UCSD-AML1 (cell line): Measurements from ENCODE around the gene LONP2.
"Not testable (repeated sequence)": the region's sequence is repeated elsewhere in the genome, so short reads cannot be mapped to it uniquely, and the experiment has no call there.

Source experiments
- DNase-seq: peaks from one replicate; lab custom pipeline; 2025; ENCODE audit not compliant: unreplicated experiment; lab: John Stamatoyannopoulos, UW

LONP2 gene

GRCh38 chr16:48235058-48235555, 9.0 kb upstream of the LONP2 start:
- no peak for DNase-seq

DNA sequence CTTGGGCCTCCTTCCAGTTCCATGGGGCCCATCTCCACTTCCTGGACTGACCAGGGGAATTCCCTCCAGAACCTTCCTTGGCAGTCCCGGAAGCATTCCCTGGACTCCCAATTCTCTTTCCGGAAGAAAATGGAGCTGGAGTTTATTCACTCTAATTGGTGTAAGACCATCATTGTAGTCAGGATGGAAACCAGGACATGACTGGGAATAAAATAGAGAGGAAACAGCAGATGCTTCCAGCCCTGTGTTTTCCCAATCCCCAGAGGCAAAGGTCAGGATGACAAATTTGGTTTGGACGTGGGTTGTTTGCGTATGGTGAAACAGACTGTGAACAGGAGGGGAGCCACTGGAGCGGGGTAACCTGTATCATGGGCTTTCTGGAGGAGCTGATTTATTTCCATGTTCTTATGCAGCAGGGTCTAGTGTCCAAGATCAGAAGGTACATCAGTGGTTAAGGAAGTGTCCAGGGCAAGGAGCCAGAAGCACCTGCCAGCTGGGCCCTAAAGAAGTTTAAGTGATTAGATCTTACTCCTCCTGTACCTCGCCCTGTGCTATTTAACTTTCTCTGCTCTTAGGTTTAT, 8.5 kb upstream of the LONP2 start:
- no peak for DNase-seq

DNA sequence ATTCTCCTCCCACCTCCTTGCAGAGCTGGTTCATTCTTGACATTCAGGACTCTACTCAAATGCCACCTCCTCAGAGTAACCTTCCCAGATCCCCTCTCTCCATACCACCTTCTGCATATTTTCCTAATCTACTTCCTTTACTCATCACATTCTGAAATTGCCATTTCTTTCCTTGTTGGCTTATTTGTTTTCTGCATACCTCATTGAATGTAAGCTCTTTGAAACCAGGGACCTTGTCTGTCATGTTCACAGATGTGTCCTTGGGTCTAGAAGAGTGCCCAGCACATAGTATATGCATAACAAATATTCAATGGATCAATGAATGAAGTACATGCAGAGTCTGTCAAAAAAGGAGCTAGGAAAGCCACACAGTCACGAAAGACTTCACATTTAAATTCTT, 7.8 kb upstream of the LONP2 start:
- no peak for DNase-seq

DNA sequence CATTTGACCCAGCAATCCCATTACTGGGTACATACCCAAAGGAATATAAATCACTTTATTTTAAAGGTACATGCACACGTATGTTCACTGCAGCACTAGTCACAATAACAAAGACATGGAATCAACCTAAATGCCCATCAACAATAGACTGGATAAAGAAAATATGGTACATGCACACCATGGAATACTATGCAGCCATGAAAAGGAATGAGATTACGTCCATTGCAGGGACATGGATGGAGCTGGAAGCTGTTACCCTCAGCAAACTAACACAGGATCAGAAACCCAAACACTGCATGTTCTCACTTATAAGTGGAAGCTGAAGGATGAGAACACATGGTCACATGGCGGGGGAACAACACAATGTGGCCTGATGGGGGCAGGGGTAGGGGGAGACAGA, 4.0 kb upstream of the LONP2 start:
- not testable (repeated sequence) for DNase-seq

DNA sequence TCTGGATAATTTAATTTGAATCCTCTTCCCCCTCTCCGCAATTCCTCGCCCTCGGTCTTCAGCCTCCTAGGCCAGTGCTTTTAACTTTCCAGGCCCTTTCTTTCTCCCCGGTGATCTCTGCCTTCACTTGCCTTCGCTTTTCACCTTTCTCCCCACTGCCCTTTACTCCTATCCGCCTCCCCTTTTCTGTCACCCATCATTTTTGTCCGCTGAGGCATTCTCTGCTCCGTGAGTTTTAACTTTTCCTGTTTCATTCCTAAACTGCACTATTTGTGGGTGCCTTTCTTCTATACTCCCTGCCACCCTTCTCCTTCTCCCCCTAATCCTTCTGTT, 729 bp downstream of the LONP2 start:
- no peak for DNase-seq

GRCh38 chr16:48246066-48246465, 2.0 kb downstream of the LONP2 start:
- no peak for DNase-seq

GRCh38 chr16:48247311-48247710, 3.2 kb downstream of the LONP2 start, which contains the start of gene ABCC11:
Gene ABCC11, minus strand, starts transcription at chr16:48247539. Its CDS starts 15,618 bp downstream, at chr16:48231921.
- DNase-seq = no peak

- DNase-seq = no peak
These were observed 6.6 kb downstream of the LONP2 start for GRCh38 chr16:48250520-48251278.

GRCh38 chr16:48252013-48252412, 7.9 kb downstream of the LONP2 start:
- no peak for DNase-seq

GRCh38 chr16:48256579-48257177, 12.6 kb downstream of the LONP2 start:
- DNase-seq = no peak

DNA sequence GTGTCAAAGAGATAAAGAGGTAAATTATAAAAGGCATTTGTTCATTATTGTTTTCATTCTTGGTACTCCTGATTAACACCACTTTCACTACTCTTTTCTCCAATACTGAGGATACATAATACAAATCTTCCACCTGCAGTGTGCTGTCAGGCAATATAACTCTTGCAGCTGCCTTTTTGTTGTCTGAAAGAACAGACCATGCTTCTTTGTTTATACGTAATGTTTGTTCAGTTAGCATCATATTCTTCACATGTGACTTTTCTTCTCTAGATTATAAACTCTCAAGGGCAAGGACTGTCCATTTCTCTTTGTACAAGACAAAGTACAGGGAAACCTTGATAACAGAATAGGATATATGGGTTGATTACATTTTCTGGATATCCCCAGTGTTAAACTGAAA, 17.5 kb downstream of the LONP2 start:
- no peak for DNase-seq

DNA sequence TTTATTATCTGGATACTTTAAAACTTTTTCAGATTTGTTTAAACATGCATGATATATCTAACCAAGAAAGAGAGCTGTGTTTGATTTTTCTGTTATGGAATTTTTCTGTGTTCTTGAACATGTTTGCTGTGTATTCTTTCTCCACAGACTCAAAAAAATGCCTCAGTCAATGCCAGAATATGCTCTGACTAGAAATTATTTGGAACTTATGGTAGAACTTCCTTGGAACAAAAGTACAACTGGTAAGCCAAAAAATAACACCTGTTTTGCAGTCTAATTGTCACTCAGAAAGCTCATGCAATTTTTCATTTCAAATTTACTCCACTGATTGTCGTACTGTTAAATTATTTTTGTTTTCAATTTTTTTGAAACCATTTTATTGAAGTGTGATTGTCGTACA, 18.5 kb downstream of the LONP2 start:
- DNase-seq = no peak

GRCh38 chr16:48269011-48269410, 24.9 kb downstream of the LONP2 start:
- no peak for DNase-seq

GRCh38 chr16:48271728-48272127, 27.6 kb downstream of the LONP2 start:
- DNase-seq = no peak

- DNase-seq = no peak
These were observed 28.8 kb downstream of the LONP2 start for GRCh38 chr16:48272837-48273421.

GRCh38 chr16:48274476-48274875, 30.4 kb downstream of the LONP2 start:
- no peak for DNase-seq

- no peak for DNase-seq
These were observed 32.0 kb downstream of the LONP2 start for GRCh38 chr16:48276102-48276501.

DNA sequence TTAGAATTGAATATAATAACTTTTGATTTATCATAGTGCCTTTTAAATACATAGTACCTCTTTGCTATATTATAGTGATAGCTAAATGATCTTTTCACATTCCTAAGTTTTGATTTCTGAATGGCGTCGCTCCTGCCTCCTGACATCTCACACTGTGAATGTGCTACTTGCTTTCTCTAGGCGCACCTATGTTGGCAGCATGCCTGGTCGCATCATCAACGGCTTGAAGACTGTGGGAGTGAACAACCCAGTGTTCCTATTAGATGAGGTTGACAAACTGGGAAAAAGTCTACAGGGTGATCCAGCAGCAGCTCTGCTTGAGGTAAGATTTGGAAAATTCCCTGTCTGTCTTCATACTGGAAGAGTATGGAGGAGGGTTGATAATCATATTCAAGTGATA, 33.1 kb downstream of the LONP2 start:
- DNase-seq = no peak

GRCh38 chr16:48279199-48279598, 35.1 kb downstream of the LONP2 start:
- DNase-seq = no peak

DNA sequence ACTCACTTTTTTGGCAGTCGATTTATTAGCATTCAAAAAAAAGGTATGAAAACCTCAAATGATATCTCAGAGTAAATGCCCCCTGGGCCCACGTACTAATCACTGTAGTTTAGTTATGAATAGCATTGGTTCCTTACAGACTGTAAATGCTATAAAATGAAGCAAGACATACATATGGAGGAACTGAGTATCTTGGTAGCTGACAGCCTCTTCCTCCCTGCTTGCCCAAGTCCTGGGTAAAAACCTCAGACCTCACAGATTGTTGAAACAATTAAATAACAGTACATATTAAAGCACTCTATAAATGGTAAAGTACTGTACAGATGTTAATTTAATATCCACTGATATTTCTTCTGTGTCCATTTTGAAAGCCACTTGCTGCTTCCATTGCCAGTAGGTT, 36.4 kb downstream of the LONP2 start:
- DNase-seq = no peak

DNA sequence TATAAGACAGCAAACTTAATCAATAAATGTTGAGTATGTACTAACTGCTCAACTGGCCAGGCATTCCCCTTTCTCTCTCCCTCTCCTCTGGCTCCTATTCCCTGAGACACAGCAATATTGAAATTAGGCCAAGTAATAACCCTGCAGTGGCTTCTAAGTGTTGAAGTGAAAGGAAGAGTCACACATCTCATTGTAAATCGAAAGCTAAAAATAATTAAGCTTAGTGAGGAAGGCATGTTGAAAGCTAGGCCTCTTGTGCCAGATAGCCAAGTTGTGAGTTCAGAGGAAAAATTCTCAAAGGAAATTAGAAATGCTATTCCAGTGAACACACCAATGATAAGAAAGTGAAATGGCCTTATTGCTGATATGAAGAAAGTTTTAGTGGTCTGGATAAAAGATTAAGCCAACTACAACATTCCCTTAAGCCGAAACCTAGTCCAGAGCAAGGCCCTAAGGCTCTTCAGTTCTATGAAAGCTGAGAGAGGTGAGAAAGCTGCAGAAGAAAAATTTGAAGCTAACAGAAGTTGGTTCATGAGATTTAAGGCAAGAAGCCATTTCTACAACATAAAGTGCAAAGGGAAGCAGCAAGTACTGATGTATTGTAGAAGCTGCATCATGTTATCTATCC, 38.6 kb downstream of the LONP2 start:
- no peak for DNase-seq
